ENCODE data around the gene SERPINA1.

- no peak for TF ChIP-seq CTCF (IDR thresholded peaks at IDR 0.05)
- no peak for TF ChIP-seq BCL3 (IDR thresholded peaks at IDR 0.05)
- TF ChIP-seq, protein P1, sequence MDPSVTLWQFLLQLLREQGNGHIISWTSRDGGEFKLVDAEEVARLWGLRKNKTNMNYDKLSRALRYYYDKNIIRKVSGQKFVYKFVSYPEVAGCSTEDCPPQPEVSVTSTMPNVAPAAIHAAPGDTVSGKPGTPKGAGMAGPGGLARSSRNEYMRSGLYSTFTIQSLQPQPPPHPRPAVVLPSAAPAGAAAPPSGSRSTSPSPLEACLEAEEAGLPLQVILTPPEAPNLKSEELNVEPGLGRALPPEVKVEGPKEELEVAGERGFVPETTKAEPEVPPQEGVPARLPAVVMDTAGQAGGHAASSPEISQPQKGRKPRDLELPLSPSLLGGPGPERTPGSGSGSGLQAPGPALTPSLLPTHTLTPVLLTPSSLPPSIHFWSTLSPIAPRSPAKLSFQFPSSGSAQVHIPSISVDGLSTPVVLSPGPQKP (IDR thresholded peaks at IDR 0.05; ENCODE audit: low read depth, low read length): no peak
- TF ChIP-seq PBX3 (IDR thresholded peaks at IDR 0.05): no peak
- TF ChIP-seq CHD2 (IDR thresholded peaks at IDR 0.05; ENCODE audit: low read length, partially characterized antibody): no peak
Observed at GRCh38 chr14:94377866-94378470, 10.4 kb downstream of the SERPINA1 start.

Measured in A549 (cell line).